SU-DHL-6 (cell line): Measurements from ENCODE around the gene IGSF6.

ENCODE experiments used
- CTCF ChIP-seq: fragments of 200-600 bp; sonication (generic); IDR thresholded peaks from one replicate; pipeline ENCODE4 v1.5.1; 2017; ENCODE audit warnings: antibody characterized with exemption, mild to moderate bottlenecking, low read length, moderate library complexity; ENCODE audit not compliant: insufficient read depth, poor library complexity, severe bottlenecking
- EZH2phosphoT487 ChIP-seq: fragments of 200-600 bp; sonication (generic), shearing (Covaris generic); conservative IDR thresholded peaks from 2 replicates; pipeline ENCODE4 v1.6.1; 2018; ENCODE audit warnings: mild to moderate bottlenecking, antibody characterized with exemption, low read length, moderate library complexity, mixed read lengths

DNA sequence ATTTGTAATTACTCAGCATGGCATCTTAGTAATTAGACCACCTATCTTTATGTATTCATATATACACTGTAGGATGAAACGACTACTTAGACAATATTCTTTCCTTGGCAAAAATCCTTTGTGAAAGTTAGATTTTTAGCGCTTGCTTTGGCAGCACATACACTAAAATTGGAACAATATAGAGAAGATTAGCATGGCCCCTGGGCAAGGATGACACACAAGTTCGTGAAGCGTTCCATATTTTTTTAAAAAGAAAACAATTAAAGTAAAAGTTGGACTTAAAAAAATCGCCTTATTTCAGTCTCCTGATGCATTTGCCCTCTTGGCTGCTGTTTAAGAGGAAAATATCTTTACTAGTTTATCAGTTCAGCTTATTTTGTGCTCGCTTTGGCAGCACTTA lies 10.5 kb downstream of the IGSF6 start:
- TF ChIP-seq CTCF (no peak), EZH2phosphoT487 (no peak)
